ENCODE results near the gene CFAP91. TPM values are rescaled to one million over a fixed set of nuclear protein-coding genes. Genes with fewer than 3 reads are reported as not detected.

The CFAP91 gene
- total and polyA plus RNA-seq, 2 experiments from 2014 or later, result 2.4 to 3.7 TPM

DNA sequence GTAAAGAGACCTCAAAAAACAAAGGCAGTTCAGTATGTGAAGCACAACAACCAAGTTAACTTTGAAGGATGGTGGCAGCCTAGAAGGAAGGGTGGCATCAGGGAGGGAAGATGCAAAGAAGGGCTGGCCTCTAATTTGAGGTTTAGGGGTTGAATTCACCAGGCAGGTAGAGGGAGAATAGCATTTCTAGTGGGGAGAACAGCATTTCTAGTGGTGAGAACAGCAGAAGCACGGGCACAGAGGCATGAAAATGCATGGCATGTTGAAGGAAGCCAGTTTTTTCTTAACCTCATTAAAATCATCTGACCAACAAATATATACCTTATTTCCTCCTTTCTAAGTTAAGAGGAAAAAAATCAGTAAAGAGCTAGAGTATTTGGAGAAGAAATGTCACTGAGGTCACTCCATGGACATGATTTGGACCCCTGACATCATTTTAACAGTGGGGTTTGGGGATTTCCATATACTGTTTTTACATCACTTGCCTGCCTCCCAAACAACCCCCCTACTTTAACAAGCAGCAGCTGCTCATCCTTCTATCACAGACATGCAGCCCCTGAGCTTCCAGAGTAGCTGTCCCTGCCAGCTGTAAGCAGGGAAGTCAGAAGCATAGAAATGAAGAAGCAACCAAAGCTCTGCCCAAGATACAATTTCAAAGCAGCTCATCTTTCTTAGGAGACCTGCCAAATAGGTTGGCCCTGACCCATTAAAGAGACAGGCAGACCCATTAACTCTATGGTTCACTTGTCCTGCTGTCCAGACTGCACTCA, 40.0 kb upstream of the CFAP91 start (continued):
- TF ChIP-seq, protein P1, sequence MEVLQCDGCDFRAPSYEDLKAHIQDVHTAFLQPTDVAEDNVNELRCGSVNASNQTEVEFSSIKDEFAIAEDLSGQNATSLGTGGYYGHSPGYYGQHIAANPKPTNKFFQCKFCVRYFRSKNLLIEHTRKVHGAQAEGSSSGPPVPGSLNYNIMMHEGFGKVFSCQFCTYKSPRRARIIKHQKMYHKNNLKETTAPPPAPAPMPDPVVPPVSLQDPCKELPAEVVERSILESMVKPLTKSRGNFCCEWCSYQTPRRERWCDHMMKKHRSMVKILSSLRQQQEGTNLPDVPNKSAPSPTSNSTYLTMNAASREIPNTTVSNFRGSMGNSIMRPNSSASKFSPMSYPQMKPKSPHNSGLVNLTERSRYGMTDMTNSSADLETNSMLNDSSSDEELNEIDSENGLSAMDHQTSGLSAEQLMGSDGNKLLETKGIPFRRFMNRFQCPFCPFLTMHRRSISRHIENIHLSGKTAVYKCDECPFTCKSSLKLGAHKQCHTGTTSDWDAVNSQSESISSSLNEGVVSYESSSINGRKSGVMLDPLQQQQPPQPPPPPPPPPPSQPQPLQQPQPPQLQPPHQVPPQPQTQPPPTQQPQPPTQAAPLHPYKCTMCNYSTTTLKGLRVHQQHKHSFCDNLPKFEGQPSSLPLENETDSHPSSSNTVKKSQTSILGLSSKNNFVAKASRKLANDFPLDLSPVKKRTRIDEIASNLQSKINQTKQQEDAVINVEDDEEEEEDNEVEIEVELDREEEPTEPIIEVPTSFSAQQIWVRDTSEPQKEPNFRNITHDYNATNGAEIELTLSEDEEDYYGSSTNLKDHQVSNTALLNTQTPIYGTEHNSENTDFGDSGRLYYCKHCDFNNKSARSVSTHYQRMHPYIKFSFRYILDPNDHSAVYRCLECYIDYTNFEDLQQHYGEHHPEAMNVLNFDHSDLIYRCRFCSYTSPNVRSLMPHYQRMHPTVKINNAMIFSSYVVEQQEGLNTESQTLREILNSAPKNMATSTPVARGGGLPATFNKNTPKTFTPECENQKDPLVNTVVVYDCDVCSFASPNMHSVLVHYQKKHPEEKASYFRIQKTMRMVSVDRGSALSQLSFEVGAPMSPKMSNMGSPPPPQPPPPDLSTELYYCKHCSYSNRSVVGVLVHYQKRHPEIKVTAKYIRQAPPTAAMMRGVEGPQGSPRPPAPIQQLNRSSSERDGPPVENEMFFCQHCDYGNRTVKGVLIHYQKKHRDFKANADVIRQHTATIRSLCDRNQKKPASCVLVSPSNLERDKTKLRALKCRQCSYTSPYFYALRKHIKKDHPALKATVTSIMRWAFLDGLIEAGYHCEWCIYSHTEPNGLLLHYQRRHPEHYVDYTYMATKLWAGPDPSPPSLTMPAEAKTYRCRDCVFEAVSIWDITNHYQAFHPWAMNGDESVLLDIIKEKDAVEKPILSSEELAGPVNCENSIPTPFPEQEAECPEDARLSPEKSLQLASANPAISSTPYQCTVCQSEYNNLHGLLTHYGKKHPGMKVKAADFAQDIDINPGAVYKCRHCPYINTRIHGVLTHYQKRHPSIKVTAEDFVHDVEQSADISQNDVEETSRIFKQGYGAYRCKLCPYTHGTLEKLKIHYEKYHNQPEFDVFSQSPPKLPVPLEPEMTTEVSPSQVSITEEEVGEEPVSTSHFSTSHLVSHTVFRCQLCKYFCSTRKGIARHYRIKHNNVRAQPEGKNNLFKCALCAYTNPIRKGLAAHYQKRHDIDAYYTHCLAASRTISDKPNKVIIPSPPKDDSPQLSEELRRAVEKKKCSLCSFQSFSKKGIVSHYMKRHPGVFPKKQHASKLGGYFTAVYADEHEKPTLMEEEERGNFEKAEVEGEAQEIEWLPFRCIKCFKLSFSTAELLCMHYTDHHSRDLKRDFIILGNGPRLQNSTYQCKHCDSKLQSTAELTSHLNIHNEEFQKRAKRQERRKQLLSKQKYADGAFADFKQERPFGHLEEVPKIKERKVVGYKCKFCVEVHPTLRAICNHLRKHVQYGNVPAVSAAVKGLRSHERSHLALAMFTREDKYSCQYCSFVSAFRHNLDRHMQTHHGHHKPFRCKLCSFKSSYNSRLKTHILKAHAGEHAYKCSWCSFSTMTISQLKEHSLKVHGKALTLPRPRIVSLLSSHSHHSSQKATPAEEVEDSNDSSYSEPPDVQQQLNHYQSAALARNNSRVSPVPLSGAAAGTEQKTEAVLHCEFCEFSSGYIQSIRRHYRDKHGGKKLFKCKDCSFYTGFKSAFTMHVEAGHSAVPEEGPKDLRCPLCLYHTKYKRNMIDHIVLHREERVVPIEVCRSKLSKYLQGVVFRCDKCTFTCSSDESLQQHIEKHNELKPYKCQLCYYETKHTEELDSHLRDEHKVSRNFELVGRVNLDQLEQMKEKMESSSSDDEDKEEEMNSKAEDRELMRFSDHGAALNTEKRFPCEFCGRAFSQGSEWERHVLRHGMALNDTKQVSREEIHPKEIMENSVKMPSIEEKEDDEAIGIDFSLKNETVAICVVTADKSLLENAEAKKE (CRISPR knock-in tag; IDR thresholded peaks at IDR 0.05), result no peak
- TF ChIP-seq ZNF114 (CRISPR knock-in tag; IDR thresholded peaks at IDR 0.05), result no peak

DNA sequence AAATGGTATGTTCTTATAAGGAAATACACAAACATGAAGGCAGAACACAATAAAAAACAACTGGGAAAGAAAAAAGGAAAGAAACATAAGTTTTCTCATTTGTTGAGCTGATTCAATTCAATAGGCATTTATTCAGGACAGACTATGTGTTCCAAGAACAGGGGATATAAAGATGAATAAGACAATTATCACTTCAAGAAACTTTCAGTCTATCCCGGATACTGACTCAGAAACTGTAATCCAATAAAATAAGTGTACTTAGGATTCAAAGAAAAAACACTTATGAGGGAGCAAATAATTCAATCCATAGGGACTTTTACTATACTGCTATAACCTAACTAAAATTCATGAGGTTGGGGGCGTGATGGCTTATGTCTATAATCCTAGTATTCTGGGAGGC, 38.9 kb upstream of the CFAP91 start:
- ATAC-seq (no peak), DNase-seq (ENCODE audit: low spot score) (no peak)
- Mint-ChIP-seq H3K27me3 (ENCODE audit: insufficient read depth, low read depth, poor library complexity) (no peaks in the 10 kb centered on the region), H3K27ac (no peak overlapping the region), H3K9me3 (no peaks in the 10 kb centered on the region), H3K36me3 (ENCODE audit: low read depth) (no peaks in the 10 kb centered on the region), H3K4me3 (no peak overlapping the region), H3K4me1 (peaks cover 2% of the 10 kb centered on the region; the same call in 2 of the 3 replicates)
- Histone ChIP-seq H4K20me1 (replicated peaks; ENCODE audit: insufficient read depth) (no peaks in the 10 kb centered on the region), H3K36me3 (ENCODE audit: insufficient read depth) (no peaks in the 10 kb centered on the region), H3K27me3 (ENCODE audit: insufficient read depth) (no peaks in the 10 kb centered on the region), H3K9me2 (ENCODE audit: insufficient read depth) (no peaks in the 10 kb centered on the region), H3K4me1 (ENCODE audit: insufficient read depth) (no peaks in the 10 kb centered on the region), H3K4me2 (no peak overlapping the region), H2AFZ (no peak overlapping the region), H3F3A (replicated peaks; ENCODE audit: low read depth) (no peaks in the 10 kb centered on the region), H3K4me3 (no peak overlapping the region), H3K79me2 (replicated peaks; ENCODE audit: insufficient read depth) (no peaks in the 10 kb centered on the region), H3K27ac (ENCODE audit: low read depth) (no peak overlapping the region)
- TF ChIP-seq, protein P2, sequence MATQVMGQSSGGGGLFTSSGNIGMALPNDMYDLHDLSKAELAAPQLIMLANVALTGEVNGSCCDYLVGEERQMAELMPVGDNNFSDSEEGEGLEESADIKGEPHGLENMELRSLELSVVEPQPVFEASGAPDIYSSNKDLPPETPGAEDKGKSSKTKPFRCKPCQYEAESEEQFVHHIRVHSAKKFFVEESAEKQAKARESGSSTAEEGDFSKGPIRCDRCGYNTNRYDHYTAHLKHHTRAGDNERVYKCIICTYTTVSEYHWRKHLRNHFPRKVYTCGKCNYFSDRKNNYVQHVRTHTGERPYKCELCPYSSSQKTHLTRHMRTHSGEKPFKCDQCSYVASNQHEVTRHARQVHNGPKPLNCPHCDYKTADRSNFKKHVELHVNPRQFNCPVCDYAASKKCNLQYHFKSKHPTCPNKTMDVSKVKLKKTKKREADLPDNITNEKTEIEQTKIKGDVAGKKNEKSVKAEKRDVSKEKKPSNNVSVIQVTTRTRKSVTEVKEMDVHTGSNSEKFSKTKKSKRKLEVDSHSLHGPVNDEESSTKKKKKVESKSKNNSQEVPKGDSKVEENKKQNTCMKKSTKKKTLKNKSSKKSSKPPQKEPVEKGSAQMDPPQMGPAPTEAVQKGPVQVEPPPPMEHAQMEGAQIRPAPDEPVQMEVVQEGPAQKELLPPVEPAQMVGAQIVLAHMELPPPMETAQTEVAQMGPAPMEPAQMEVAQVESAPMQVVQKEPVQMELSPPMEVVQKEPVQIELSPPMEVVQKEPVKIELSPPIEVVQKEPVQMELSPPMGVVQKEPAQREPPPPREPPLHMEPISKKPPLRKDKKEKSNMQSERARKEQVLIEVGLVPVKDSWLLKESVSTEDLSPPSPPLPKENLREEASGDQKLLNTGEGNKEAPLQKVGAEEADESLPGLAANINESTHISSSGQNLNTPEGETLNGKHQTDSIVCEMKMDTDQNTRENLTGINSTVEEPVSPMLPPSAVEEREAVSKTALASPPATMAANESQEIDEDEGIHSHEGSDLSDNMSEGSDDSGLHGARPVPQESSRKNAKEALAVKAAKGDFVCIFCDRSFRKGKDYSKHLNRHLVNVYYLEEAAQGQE (IDR thresholded peaks at IDR 0.05; ENCODE audit: unreplicated experiment), result no peak

Measured in GM23338 (cell line).